ENCODE data around the gene LAMA2.

LAMA2 gene

DNA sequence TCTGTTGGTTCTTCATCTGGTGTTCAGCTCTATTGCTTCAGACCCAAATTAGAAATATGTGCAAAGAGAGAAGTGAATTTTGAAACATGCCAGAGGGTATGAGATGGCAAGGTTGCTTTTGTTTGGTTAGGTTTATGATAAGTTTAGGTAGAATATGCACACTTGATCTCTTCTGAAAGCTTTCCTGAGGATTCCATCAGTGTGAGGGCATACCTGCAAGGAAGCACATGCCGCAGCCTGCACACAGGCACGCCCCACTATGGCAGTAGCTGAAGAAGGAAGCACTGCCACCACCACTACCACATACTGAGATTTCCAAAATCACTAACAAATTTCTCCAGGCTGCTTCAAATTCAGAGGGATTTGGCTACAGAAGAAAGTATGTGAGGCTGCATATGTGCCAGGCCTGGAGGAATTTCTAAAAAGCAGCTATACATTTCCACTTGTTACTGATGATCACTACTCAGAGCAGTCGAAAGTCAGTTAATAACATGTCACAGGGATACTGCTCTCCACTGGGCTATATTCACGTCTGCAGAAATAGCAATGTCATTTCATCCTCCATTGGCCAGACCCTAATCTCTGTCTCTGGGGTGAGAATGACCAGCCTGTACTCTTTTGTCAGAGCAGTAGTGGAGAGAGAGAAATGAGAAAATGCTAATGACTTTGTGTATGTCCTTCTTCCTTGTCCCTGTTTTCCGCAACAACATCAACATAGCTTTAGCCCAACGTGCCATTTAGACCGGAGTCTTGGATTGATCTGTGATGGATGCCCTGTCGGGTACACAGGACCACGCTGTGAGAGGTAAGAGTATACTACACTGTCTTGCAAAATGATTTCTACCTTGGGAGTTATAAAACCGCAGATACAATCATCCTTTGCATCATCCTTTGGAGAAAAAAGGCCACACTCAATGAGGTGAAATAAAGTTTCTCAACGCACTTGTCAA, 396.7 kb downstream of the LAMA2 start:
- DNase-seq: no peak

DNA sequence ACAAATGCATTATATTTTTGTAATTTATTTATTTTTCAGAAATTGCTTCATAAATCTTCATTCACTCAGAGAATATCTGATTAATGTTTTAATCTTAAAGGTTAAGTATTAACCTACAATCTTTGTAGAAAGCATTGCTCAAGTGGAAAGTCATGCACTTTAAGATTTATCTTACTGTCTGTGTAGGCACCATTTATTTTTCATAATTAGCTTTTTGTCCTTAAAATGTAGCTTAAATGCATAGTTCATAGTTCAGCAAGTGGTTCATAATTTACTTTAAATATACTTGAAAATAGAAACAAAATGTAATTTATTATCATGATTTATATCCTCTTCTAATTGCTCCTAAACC, 397.3 kb downstream of the LAMA2 start:
- no peak for DNase-seq

- peak; percentile 73 for DNase-seq
Observed at GRCh38 chr6:129280749-129281148, 397.8 kb downstream of the LAMA2 start.

GRCh38 chr6:129281168-129281796, 398.3 kb downstream of the LAMA2 start:
- DNase-seq: no peak

DNA sequence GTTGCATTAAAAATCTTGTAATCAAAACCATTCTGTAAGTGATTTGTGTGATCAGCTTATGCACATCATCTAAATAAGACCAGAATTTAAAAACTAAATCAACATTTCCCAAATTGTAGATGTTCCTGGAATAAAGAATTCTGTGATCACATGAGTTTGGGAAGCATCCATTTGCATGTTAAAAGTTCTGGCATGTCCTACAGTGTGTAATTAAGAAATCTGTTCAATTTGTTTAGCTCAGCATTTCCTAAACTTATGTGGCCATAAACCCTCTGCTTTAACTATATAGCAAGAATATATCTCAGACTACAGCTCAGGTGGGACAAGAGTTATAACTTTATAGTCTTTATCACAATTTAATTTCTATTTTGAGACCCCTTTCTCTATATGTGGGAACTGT, 399.1 kb downstream of the LAMA2 start:
- DNase-seq: no peak

GRCh38 chr6:129284225-129284624, 401.3 kb downstream of the LAMA2 start:
- no peak for DNase-seq

- DNase-seq: no peak
Observed at GRCh38 chr6:129287231-129288177, 404.6 kb downstream of the LAMA2 start.

DNA sequence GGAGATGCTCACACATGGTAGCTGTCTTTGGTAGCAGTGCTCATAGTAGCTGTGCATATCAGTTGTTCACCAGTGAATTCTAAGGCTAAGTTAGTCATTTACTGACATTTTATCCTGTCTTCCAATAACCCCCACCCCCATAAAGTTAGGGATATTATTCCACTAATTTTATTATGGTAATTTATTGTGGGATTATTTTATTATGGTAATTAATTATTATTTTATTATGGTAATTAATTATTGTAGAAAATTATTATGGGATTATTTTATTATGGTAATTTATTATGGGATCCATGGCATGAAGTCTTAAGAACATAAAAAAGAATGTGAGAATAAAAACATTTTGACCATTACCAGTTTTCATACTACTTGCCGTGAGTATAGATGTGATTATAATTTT, 406.5 kb downstream of the LAMA2 start:
- no peak for DNase-seq

DNA sequence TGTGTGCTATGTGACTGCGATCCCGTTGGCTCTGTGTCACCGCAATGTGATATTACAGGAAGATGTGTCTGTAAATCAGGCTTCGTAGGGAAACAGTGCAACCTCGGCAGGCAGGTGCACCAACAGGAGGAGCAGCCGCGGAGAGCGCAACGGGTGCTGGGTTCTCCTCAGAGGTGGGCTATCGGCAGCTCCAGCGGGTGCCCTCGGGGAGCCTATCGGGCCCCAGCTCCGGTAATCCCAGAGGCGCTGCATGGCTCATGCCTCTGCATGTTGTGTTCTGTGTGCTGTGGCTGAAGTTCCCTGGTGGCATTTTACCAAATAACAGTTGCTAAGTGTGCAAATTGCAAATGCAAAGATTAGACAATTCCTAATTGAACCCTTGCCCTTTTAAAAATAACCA, 409.9 kb downstream of the LAMA2 start:
- DNase-seq: no peak

DNA sequence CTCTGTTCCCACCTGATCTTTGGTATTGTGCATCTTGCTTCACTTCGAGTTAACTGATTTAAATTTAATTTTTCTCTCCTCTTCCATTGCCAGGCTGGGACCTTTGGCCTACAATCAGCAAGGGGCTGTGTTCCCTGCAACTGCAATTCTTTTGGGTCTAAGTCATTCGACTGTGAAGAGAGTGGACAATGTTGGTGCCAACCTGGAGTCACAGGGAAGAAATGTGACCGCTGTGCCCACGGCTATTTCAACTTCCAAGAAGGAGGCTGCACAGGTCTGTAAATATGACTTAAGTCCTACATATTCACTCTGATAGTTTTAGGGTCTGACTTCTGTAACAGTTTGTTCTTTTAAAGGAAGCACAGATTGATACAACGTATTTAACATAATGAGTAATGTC, 414.7 kb downstream of the LAMA2 start:
- no peak for DNase-seq

DNA sequence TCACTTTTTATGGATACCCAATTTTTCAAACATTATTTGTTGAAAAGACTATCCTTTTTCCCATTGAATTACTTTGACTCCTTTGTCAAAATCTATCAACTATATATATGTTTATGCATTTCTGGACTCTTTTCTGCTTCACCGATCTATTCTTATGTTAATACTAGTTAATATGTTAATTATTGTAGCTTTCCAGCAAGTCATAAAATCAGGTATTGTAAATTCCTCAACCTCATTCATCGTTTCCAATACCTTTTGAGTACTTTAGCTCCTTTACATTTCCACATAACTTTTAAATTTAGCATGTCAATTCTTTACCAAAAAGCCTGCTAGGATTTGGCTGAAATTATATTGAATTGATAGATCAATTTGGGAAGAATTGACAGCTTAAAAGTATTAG, 419.7 kb downstream of the LAMA2 start:
- DNase-seq: no peak

GRCh38 chr6:129306826-129307225, 423.9 kb downstream of the LAMA2 start:
- no peak for DNase-seq

- no peak for DNase-seq
Observed at GRCh38 chr6:129307845-129308244, 424.9 kb downstream of the LAMA2 start.

DNA sequence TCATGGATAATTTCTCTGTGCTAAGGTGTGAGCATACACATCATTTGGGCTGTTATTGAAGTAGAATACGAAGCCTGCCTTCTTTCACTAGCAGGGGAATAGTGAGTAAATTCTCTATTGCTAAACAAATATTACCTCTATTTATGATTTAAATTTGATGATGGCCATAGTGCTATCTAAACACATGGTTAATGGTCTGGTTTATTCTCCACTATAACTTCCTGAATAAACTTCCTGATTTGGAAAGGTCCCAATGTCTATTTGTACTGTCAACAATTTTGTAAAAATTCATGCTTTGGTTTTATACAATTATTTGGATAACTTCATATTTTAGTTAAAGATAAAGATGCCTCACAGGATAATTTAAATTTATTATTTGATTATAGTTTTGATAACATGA, 426.2 kb downstream of the LAMA2 start:
- no peak for DNase-seq

- DNase-seq: no peak
Observed at GRCh38 chr6:129312880-129313279, 429.9 kb downstream of the LAMA2 start.

GRCh38 chr6:129314575-129314974, 431.6 kb downstream of the LAMA2 start:
- no peak for DNase-seq

- no peak for DNase-seq
Observed at GRCh38 chr6:129317931-129318820, 435.2 kb downstream of the LAMA2 start.

GRCh38 chr6:129320892-129321291, 438.0 kb downstream of the LAMA2 start:
- no peak for DNase-seq

DNA sequence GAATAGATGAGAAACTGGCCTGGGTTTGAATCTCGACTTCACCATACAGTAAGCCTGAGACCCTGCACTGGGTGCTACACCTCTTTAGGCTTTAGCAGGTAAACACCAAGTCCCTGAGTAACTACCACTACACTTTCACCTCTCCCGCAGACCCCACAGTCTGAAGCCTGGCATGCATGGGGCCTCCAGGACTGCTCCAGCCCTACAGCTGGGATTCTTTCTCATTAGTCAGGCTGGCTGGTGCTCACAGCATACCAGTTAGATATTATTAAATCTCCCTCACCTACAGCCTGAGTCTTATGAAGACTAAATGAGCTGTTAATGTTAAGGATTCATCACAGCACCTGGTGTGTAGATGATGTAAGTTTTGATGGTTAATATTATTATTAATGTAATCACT, 438.4 kb downstream of the LAMA2 start:
- DNase-seq: no peak

- no peak for DNase-seq
Observed at GRCh38 chr6:129324345-129324744, 441.4 kb downstream of the LAMA2 start.

DNA sequence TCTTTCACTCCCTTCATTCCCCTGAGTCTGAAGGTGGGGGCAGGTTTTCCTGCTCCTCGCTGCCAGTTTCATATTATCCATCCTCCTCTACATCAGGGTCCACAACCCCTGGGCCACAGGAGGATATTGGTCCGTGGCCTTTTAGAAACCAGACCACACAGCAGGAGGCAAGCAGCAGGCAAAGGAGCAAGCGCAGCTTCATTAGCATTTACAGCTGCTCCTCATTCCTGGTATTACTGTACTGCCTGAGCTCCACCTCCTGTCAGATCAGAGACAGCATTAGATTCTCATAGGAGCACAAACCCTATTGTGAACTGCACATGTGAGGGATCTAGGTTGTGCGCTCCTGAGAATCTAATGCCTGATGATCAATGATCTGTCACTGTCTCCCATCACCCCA, 446.7 kb downstream of the LAMA2 start:
- DNase-seq: no peak

DNA sequence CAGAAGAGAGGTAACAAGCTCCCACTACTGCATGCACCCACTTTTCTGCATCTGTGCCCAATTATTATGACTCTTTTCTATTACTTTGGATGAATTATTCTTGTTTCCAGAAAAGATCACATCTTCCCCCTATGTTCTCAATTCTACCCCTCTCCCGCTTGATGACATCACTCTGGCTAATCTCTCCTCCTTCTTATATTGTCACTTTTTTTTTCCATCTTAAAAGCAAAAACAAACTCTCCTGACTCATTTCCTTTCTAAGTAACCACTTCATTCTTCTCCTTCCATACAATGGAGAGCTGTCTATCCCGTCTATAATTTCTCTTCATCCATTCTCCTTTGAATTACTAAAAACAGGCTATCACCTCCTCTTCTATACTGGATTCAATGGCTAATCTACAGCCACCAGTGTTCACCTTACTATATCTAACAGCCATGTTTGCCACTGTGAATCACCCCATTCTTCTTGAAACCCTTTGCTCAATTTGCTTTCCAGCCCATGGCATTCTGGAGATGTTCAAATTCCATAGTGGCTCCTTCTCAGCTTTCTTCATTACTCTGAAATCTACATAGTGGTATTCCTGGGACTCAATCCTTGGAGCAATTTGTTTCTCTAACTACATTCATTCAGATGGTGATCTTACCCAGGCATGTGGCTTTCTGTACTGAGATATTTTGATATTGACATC, 448.7 kb downstream of the LAMA2 start:
- DNase-seq: no peak
